H1 (cell line): ENCODE data around the gene TBKBP1. TPM values are rescaled to one million over a fixed set of nuclear protein-coding genes. Genes with fewer than 3 reads are reported as not detected.

Experiments used
- ASH2L ChIP-seq: fragments of 200-600, 300-600 bp; sonication (generic); IDR thresholded peaks from one replicate; pipeline ENCODE4 v1.7.1; 2017; ENCODE audit warnings: low read length
- CBX5 ChIP-seq: fragments of 300-800, 300-1000 bp; sonication (generic); IDR thresholded peaks from 2 replicates; pipeline ENCODE4 v1.7.1; 2016; ENCODE audit warnings: antibody characterized with exemption, low read length, low read depth
- CEBPB ChIP-seq: IDR thresholded peaks from 2 replicates; pipeline ENCODE4 v1.6.1; 2012; ENCODE audit warnings: low read depth, low read length
- CREB1 ChIP-seq: IDR thresholded peaks from 2 replicates; pipeline ENCODE4 v1.6.1; 2012; ENCODE audit warnings: inconsistent platforms
- E2F6 ChIP-seq: IDR thresholded peaks from 2 replicates; pipeline ENCODE4 v1.6.1; 2012; ENCODE audit warnings: inconsistent platforms
- HDAC2 ChIP-seq, 2 experiments: fragments of 300-600 bp in 1 of 2; sonication (generic) in 1 of 2; IDR thresholded peaks; 2 replicates each; pipeline ENCODE4 v1.6.1; 2011 to 2012; ENCODE audit warnings: low read depth in 2 of 2, low read length in 2 of 2, mild to moderate bottlenecking in 2 of 2, moderate library complexity in 2 of 2, borderline replicate concordance in 1 of 2, inconsistent platforms in 1 of 2
- HDAC6 ChIP-seq: IDR thresholded peaks from one replicate; pipeline ENCODE4 v1.7.1; 2012; ENCODE audit warnings: low read depth, mild to moderate bottlenecking, inconsistent platforms, low read length, moderate library complexity
- JUND ChIP-seq: IDR thresholded peaks from 2 replicates; pipeline ENCODE4 v1.6.1; 2011; ENCODE audit warnings: mild to moderate bottlenecking, improper control_type of control experiment, low read length
- KDM1A ChIP-seq: fragments of 200-600, 300-600 bp; sonication (generic); IDR thresholded peaks from 2 replicates; pipeline ENCODE4 v1.7.1; 2016; ENCODE audit warnings: mild to moderate bottlenecking, low read length, borderline replicate concordance
- KDM4A ChIP-seq: IDR thresholded peaks from one replicate; pipeline ENCODE4 v1.7.1; 2012; ENCODE audit warnings: low read depth, mild to moderate bottlenecking, moderate library complexity, low read length, inconsistent platforms; ENCODE audit not compliant: severe bottlenecking
- KDM5A ChIP-seq: fragments of 200-600 bp; IDR thresholded peaks from 2 replicates; pipeline ENCODE4 v1.7.1; 2012; ENCODE audit warnings: mild to moderate bottlenecking, low read length, inconsistent platforms, mixed read lengths
- NANOG ChIP-seq: IDR thresholded peaks from 2 replicates; pipeline ENCODE4 v1.6.1; 2011; ENCODE audit warnings: low read length, low read depth, mild to moderate bottlenecking, inconsistent platforms; ENCODE audit not compliant: insufficient read depth, poor library complexity, severe bottlenecking
- NRF1 ChIP-seq: IDR thresholded peaks from 2 replicates; pipeline ENCODE4 v1.6.1; 2011; ENCODE audit warnings: mild to moderate bottlenecking, low read depth, low read length, improper control_type of control experiment
- POLR2AphosphoS5 ChIP-seq: IDR thresholded peaks from 2 replicates; pipeline ENCODE4 v1.6.1; 2011; ENCODE audit warnings: low read depth, low read length
- RNF2 ChIP-seq: fragments of 200-900, 300-1000 bp; sonication (generic); IDR thresholded peaks from 2 replicates; pipeline ENCODE4 v1.7.1; 2016; ENCODE audit warnings: borderline replicate concordance, low read depth, mild to moderate bottlenecking, antibody characterized with exemption, low read length; ENCODE audit not compliant: poor library complexity, severe bottlenecking; ENCODE audit errors: missing control alignments
- RXRA ChIP-seq: IDR thresholded peaks from 2 replicates; pipeline ENCODE4 v1.6.1; 2011; ENCODE audit warnings: low read depth, mild to moderate bottlenecking, low read length, moderate library complexity; ENCODE audit not compliant: insufficient read depth
- SIN3A ChIP-seq, 2 experiments: IDR thresholded peaks in 1 of 2; conservative IDR thresholded peaks in 1 of 2; 2 replicates each; pipeline ENCODE4 v1.6.1; 2011 to 2012; ENCODE audit warnings: low read length in 2 of 2, improper control_type of control experiment in 1 of 2, low read depth in 1 of 2, mild to moderate bottlenecking in 1 of 2
- SIX5 ChIP-seq: IDR thresholded peaks from 2 replicates; pipeline ENCODE4 v1.6.1; 2011; ENCODE audit warnings: mild to moderate bottlenecking, low read depth, low read length
- SP1 ChIP-seq: IDR thresholded peaks from 2 replicates; pipeline ENCODE4 v1.6.1; 2011; ENCODE audit warnings: low read depth, low read length
- TAF1 ChIP-seq: IDR thresholded peaks from 2 replicates; pipeline ENCODE4 v1.6.1; 2011; ENCODE audit warnings: mild to moderate bottlenecking, low read depth, low read length
- polyA plus RNA-seq, 7 experiments: library from polyadenylated mRNA; depleted of rRNA in 3 of 7; stranded (reverse) in 5 of 7; unstranded in 2 of 7; fragments of >200 nt in 5 of 7; fragments of 200-250 nt in 2 of 7; gene quantifications; 1 replicate in 5 of 7; 2 replicates in 1 of 7; 4 replicates in 1 of 7; pipeline versions ENCODE4 v1.2.1 to v1.2.3, GENCODE V29; 2011 to 2013; ENCODE audit warnings: missing spikeins in 2 of 7, mixed read lengths in 2 of 7
- total RNA-seq: library from RNA; stranded (reverse); fragmentation: NEBNext Ultra II Directional; extraction: Animal tissue kit (Norgen Biotek cat#: 25700); gene quantifications from 2 replicates; pipeline ENCODE4 v1.2.1, GENCODE V29; 2021

The TBKBP1 gene
- total and polyA plus RNA-seq, 2 of the 8 experiments (the other 6 are each of a cell fraction or from before 2014, with no cell fraction given), result 6.3 to 15.1 TPM

- TF ChIP-seq RNF2 (no peak), ASH2L (peak; percentile 64), CEBPB (peak; percentile 58; the same call in 1 of the 2 replicates), KDM4A (peak; percentile 28), NRF1 (no peak), E2F6 (peak; percentile 99), CBX5 (no peak), RXRA (no peak), CREB1 (peak; percentile 77), SIN3A (conservative IDR thresholded peaks at IDR 0.05 in 1 of 2, IDR thresholded peaks at IDR 0.05 in 1 of 2; ENCODE audit: low read depth in 1 of 2, low read length in 2 of 2) (peak in 1 of 2 experiments; percentile 88; a peak in 1 of 4 replicates), NANOG (peak; percentile 37), HDAC2 (IDR thresholded peaks at IDR 0.05; ENCODE audit: borderline replicate concordance in 1 of 2, low read depth in 2 of 2, low read length in 2 of 2) (peak in 1 of 2 experiments; percentile 15; a peak in 1 of 4 replicates), HDAC6 (no peak), KDM5A (peak; percentile 27; the same call in 1 of the 2 replicates), POLR2AphosphoS5 (peak; percentile 86; the same call in 1 of the 2 replicates), TAF1 (peak; percentile 95; the same call in 1 of the 2 replicates), SIX5 (no peak), SP1 (peak; percentile 97), JUND (0 out of 2 replicates have a peak, but pooled peaks have one; percentile 8), KDM1A (0 out of 2 replicates have a peak, but pooled peaks have one; percentile 13)
These were observed 44.6 kb upstream of the TBKBP1 start, which contains the start of gene KPNB1 (continued) for GRCh38 chr17:47649153-47649971.
